GM12891 (cell line): ENCODE data around the gene AKAP9.
"Not testable (repeated sequence)": the region's sequence is repeated elsewhere in the genome, so short reads cannot be mapped to it uniquely, and the experiment has no call there.

Experiments
- POLR2A ChIP-seq: IDR thresholded peaks from 2 replicates; pipeline ENCODE4 v1.6.1; 2011; ENCODE audit warnings: low read depth, low read length, control low read depth
- POLR2AphosphoS5 ChIP-seq: IDR thresholded peaks from 2 replicates; pipeline ENCODE4 v1.6.1; 2011; ENCODE audit warnings: low read depth, low read length, control low read depth
- SPI1 ChIP-seq: IDR thresholded peaks from 2 replicates; pipeline ENCODE4 v1.6.1; 2011; ENCODE audit warnings: low read depth, low read length, control low read depth
- TAF1 ChIP-seq: IDR thresholded peaks from 2 replicates; pipeline ENCODE4 v1.6.1; 2011; ENCODE audit warnings: low read depth, low read length, control low read depth

DNA sequence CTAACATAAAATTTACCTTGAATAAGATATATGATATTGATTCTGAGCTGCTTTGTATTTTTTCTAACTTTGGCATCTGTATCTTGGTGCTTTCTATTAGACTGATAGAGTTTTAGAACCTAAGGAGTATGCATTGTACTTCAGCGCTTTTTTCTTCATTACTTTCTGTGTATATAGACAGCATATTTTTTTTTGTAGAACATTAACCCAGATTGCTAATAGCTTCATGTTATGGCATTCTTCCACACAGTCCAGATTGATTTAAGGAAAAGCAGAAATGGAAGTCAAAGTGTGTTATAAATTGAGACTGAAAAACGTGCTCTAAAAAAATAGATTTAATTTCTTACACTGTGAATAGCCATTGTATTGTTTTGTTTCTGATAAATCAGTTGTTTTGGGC, 15.8 kb downstream of the AKAP9 start:
- TF ChIP-seq POLR2A, POLR2AphosphoS5, SPI1, TAF1: not testable (repeated sequence)
